GM10248 (cell line): ENCODE data around the gene RNF217.

Source experiments
- CTCF ChIA-PET: fragments of 300-600 bp; sonication (Branson Sonifier 250); formaldehyde crosslinking; extraction: SDS; loops from one replicate; lab custom pipeline; 2021; ENCODE audit warnings: antibody characterized with exemption; lab: Yijun Ruan, JAX
- POLR2A ChIA-PET: fragments of 350-650 bp; sonication (Branson Sonifier 250); formaldehyde crosslinking; extraction: SDS; loops from one replicate; lab custom pipeline; 2020; ENCODE audit warnings: antibody characterized with exemption; lab: Yijun Ruan, JAX
- DNase-seq: peaks from one replicate; pipeline ENCODE4 v3.0.0; 2012; ENCODE audit errors: extremely low spot score
- TF ChIP-seq, protein P1 (sequence below): IDR thresholded peaks from 2 replicates; pipeline ENCODE4 v1.5.1; 2012; ENCODE audit warnings: mild to moderate bottlenecking, low read depth; ENCODE audit errors: extremely low read depth, missing control alignments, control extremely low read depth

Gene RNF217

DNA sequence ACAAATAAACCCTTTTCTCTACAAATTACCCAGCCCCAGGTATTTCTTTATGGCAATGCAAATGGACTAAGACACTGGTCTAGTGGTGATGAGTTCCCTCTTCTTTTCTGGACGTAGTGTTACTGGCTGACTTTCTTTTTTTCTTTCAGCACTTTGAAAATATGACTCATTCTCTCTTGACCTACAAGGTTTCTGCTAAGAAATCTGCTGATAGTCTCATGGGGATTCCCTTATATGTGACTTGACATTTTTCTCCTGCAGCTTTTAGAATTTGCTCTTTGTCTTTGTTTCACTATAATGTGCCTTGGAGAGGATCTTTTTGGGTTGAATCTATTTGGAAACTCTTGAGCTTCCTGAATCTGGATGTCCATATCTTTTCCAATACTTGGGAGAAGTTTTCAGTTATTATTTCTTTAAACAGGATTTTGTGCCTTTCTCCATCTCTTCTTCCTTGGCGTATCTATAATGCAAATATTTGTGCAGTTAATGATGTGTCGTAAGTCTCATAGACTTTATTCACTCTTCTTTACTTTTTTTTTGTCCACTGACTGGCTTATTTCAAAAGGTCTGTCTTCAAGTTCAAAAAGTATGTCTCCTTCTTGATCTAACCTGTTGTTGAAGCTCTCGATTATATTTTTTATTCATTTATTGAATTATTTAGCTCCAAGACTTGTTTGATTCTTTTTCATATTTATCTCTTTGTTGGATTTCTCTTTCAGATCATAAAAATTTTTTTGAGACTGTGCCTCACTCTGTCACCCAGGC is 149.2 kb downstream of the RNF217 start:
- no peak for DNase-seq
- ChIA-PET CTCF (interaction anchor here (1.8 kb wide), 1 partner anchor 12 kb away, joined by 7 read pairs; no protein-coding TSS in a partner anchor), POLR2A (no interaction called here)
- TF ChIP-seq, protein P1, sequence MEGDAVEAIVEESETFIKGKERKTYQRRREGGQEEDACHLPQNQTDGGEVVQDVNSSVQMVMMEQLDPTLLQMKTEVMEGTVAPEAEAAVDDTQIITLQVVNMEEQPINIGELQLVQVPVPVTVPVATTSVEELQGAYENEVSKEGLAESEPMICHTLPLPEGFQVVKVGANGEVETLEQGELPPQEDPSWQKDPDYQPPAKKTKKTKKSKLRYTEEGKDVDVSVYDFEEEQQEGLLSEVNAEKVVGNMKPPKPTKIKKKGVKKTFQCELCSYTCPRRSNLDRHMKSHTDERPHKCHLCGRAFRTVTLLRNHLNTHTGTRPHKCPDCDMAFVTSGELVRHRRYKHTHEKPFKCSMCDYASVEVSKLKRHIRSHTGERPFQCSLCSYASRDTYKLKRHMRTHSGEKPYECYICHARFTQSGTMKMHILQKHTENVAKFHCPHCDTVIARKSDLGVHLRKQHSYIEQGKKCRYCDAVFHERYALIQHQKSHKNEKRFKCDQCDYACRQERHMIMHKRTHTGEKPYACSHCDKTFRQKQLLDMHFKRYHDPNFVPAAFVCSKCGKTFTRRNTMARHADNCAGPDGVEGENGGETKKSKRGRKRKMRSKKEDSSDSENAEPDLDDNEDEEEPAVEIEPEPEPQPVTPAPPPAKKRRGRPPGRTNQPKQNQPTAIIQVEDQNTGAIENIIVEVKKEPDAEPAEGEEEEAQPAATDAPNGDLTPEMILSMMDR: no peak

DNA sequence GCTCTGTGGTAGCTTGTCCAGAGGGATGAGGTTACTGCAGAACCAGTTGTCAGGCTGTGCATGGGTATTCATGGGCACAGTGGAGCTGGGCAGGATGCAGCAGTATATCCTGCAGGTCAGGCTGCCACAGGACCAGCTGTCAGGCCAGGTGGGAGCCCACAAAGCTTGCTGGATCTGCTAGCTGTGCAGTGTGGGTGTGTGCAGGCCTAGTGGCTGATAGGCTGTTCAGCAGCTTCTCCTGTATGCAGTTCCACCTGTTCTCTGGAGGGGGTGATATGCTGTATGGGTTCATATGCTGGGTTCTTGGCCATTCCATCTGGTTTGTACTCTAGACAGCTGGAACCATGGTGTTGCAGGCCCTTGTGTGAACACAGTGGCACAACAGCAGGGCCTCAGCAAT is 150.7 kb downstream of the RNF217 start:
- no peak for DNase-seq
- ChIA-PET POLR2A (no interaction called here), CTCF (interaction anchor here (1.0 to 3.0 kb wide), 5 partner anchors 8 to 242 kb away, joined by 3 to 19 read pairs (median 9); no protein-coding TSS in a partner anchor)
- TF ChIP-seq, protein P1: no peak

DNA sequence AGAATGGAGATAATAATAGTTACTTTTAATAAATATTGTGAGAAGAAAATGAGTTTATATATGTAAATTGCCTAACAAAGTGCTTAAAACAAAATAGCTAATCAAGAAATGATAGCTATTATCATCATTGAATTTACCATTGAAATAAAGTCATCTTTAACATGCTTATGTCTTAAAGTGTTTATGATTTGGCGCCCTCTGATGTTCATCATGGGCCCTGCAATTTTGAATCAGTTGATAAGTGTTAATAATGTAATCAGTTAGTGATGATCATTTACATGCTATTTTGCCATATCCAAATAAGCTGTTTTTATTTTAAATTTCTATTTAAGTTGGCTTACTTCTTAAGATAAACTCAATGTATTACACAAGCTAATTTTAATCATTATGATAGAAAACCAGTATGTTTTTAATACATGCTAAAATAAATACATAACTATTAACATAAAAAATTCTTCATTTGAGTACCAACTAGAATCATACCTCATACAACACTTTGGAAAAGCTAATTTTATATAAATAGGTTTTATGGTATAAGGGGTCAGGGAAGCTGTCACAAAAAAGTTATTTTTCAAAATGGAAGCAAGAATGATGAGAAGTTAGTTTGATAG is 152.1 kb downstream of the RNF217 start:
- ChIA-PET POLR2A (no interaction called here), CTCF (interaction anchor here (0.6 to 3.0 kb wide), 17 partner anchors 9 to 1338 kb away, joined by 3 to 19 read pairs (median 4); partner anchors contain the start of gene TPD52L1)
- TF ChIP-seq, protein P1: peak; percentile 62
- peak; percentile 29 for DNase-seq

DNA sequence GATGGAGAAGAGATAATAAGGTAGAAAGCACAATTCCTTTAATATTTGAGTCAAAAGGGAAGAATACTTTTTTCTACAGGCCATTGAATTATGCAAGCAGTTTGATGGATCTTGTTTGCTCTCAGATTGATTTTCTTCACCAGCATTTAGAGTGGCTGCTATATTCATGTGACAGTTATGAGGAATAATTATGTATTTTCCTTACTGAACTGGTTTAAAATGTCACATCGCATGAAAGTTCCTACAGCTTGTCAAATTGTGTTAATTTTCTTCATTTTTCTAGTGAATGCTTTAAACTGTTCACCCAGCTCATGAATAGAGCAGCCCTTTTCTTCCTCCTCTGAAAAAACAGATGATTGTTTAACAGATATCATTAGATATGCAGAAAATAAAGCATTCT is 153.9 kb downstream of the RNF217 start:
- CTCF ChIA-PET: no interaction called here
- TF ChIP-seq, protein P1: no peak
- POLR2A ChIA-PET: no interaction called here
- DNase-seq: no peak

DNA sequence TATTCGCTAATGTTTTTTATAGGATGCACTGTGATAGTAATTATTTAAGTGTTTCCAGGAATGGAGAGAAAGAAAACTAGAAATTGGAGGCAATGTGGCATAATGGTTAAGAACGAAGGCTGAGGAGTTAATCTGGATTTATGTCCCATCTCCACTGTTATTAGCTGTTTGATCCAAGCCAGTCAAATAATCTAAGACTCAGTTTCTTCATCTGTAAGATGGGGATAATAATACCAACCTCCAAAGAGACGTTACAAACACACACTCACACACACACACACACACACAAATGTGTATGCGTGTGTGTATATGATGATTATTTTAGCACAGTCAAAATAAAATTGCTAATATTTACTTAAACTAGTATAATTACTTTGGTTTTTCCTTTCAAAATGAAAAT is 154.5 kb downstream of the RNF217 start:
- DNase-seq: no peak
- ChIA-PET POLR2A (no interaction called here), CTCF (no interaction called here)
- TF ChIP-seq, protein P1: no peak

DNA sequence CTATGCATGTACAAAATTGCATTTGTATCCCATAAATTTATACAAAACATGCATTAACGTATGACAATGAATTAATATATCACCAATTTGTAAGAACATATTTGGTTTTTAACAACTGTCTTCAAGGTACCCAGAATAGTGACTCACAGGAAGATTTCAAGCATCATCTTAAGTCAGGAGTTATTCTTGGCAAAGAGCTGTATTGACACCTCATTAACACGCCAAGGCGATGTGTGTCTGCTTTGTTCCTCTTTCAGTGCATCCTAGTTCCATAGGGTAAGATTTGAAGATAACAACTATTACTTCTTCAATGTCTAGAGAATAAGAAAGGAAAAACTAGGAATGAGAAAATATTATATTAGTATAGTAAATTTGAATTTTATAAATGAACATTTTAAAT is 155.6 kb downstream of the RNF217 start:
- DNase-seq: no peak
- ChIA-PET CTCF (no interaction called here), POLR2A (no interaction called here)
- TF ChIP-seq, protein P1: no peak
